HG03520 (cell line): ENCODE results near the gene CHPF.

ENCODE experiments used
- ATAC-seq: cut with Tn5 transposase; IDR thresholded peaks from one replicate; pipeline ENCODE4 v1.9.1; 2021; ENCODE audit warnings: mild to moderate bottlenecking, moderate library complexity; ENCODE audit not compliant: unreplicated experiment

CHPF gene

DNA sequence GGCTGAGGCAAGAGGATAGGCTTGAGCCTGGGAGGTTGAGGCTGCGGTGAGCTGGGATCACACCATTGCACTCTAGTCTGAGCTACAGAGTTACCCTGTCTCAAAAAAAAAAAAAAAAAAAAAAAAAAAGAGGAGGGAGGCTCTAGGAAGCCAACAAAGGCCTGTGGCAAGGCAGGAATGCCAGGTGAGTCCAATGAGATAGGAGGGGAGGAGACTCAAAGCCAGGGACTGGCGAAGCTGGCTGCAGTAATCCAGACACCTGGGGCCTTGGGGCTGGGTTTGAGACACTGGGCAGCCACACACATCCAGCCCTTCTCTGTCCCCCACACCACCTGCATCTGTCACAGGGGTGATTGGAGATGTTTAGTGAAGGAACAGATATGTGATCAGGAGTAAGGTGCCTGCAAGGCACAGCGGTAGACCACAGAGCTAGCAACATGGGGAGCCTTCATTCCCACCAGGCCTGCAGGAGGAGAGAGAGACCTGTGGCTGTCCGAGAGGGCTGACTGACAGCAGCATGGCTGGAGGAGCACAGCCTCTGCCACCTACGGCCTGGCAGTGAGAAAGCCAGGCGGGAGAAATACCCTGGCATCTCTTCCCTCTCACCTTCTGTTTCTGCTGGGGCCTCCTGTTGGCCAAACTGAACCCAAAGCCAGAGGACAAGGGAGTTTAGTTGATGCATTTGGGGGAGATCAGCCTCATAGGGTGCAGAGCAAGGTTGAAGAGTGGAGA, 9.5 kb downstream of the CHPF start:
- ATAC-seq: no peak

DNA sequence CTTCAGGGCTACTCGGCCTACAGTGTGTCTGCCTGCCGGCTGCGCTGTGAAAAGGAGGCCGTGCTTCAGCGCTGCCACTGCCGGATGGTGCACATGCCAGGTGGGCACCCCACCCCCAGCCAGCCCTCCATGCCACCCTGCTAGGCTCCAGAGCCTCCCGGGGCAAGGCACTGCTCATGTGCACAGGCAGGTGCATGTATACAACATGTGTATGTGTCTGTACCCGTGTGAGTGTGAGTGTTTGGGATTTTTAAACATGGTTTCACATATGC, 11.3 kb downstream of the CHPF start:
- ATAC-seq: no peak

GRCh38 chr2:219531639-219532377, 11.8 kb downstream of the CHPF start:
- no peak for ATAC-seq

- peak; percentile 84 for ATAC-seq
Observed at GRCh38 chr2:219530048-219530963, 13.3 kb downstream of the CHPF start.

- no peak for ATAC-seq
Observed at GRCh38 chr2:219527472-219527871, 16.1 kb downstream of the CHPF start.

DNA sequence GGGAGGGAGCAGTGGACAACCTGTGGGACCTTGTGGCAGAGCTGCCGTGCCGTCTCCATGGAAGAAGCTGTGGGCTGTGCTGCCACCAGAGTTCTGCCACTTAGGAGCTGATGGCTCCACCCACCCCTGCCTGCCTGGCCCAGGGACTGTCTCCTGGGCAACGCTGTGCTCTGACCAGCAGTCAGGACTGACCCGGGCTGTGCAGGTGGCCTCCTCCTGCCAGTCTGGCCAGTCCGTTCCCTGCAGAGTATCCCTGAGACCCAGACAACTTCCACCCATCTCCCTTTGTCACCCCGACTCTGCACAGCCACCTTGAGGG, 16.6 kb downstream of the CHPF start:
- ATAC-seq: no peak

- no peak for ATAC-seq
Observed at GRCh38 chr2:219526320-219527075, 17.1 kb downstream of the CHPF start.

- ATAC-seq: no peak
Observed at GRCh38 chr2:219525533-219526232, 17.9 kb downstream of the CHPF start.

DNA sequence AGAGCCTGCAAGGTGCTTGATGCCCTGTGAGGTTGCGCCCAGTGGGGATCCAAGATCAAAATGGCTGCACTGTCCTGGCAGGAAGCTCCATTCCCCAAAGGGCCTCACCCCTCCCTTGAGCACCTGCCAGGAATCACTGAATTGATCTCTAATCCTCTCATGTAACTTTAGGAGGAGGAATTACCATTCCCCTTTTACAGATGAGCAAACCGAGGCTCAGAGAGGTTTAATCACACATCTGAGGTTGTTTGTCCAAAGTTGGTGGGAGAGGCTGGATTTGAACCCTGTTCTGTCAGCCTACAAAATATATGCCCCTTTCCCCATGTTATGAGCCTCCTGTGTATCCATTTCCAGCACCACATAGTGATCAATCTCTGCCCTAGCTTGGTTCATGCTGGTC, 18.8 kb downstream of the CHPF start:
- ATAC-seq: no peak

- no peak for ATAC-seq
Observed at GRCh38 chr2:219523031-219523671, 20.5 kb downstream of the CHPF start.

GRCh38 chr2:219522111-219523030, 21.2 kb downstream of the CHPF start:
- no peak for ATAC-seq

DNA sequence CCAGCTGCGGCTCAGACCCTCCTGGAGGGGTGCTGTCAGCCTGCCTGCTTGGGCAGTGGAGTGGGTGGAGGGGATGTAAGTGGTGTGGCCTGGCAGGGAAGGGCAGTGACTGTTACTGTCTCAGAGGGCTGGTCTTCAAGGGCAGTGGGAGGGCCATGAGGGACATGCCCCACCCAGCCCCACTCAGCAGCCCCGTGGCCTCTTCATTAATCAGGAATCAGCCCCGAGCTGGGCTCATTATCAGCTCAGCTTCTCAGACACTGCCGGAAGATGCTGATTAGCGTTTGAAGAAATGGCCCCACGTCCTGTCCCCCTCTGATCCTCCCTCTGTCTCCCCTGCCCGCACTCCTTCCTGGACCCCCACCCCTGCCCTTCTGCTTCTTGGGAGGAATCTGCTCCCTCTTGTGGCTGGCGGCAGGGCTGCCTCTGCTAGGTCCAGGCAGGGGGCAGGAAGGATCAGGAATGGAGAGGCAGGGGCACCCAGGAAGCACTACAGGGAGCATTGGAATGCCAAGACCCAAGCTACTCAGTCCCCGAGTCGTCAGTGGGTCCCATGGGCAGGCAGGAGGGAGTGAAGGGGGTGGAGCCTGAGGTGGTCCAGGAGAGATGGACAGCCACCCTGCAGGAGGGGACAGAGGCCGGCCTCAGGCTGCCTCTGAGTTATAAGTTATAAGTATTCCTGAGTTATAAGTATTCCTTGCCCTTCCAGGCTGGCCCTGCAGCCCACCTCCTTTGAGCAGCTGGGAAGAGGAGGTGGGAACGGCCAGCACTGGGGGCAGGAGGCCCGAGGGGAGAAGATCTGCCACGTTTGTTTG, 22.3 kb downstream of the CHPF start:
- ATAC-seq: no peak

- ATAC-seq: no peak
Observed at GRCh38 chr2:219520079-219520478, 23.5 kb downstream of the CHPF start.

DNA sequence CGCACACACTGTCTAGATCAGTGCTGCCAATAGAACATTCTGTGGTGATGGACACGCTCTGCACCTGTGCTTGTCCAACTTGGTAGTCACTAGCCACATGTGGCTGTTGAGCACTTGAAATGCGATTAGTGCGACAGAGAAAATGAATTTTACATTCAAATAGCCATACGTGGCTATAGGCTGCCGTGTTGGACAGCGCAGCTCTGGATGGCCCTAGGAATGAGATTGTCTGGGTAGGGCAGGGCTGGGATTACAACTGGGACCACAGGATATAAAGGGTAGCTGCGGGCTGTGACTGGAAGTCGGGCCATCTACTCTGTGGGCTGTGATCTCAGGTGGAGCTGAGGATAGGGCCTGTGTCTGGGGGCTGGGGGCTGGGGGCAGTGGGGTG, 24.1 kb downstream of the CHPF start:
- no peak for ATAC-seq

DNA sequence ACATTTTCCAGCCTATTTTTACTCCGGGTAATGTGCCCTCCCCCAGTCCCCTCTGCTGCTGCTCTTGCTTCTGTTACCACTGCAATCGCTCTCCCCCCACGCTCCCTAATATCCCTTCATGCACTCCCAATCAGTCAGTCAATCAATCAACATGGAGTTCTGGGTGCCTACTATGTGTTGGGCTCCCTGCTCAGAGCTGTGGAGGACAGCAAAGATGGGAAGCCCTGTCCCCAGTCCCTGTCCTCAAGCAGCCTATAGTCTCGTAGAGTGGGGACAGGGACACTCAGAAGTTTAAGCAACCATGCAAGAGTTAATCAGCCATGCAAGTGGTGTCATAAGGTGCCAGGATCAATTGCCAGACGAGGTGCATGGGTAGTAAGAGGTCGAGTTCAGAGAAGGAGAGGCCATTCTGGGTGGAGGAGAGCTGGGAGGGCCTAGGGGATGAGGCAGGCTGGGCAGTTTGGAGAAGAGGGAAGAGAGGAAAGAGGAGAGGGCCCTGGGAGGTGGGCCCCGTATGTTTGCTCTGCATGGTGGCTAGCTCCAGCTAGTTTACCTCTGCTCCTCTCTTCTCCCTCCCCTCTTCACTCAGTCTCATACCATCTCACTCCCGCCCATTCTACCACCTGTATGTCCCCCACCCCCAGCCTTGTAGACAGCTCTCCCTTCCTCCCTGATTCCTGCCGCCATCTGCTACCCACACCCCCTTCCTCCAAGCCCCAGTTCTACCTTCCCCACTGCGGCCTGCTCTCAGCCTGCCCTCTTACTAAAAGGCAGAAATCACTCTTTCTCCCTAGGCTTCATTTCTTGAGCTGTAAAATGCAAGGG, 25.4 kb downstream of the CHPF start:
- no peak for ATAC-seq

GRCh38 chr2:219516888-219517287, 26.7 kb downstream of the CHPF start:
- no peak for ATAC-seq

GRCh38 chr2:219515874-219516629, 27.6 kb downstream of the CHPF start:
- no peak for ATAC-seq
